Neutrophil (primary cell): Measurements from ENCODE around the gene ANKH.

Experiments used
- H3K27ac ChIP-seq: fragments of 200-600 bp; sonication (generic); 2 replicates; pipeline ENCODE4 v1.5.1; 2016; ENCODE audit warnings: mild to moderate bottlenecking, moderate library complexity
- H3K27me3 ChIP-seq: fragments of 200-600 bp; sonication (generic); 2 replicates; pipeline ENCODE4 v1.6.0; 2016; ENCODE audit warnings: mild to moderate bottlenecking
- H3K36me3 ChIP-seq: fragments of 200-600 bp; sonication (generic); 2 replicates; pipeline ENCODE4 v1.5.1; 2017
- H3K4me1 ChIP-seq, 2 experiments: fragments of 200-600 bp in 1 of 2; sonication (generic) in 1 of 2; 1 replicate in 1 of 2; 2 replicates in 1 of 2; pipeline versions ENCODE4 v1.5.1 to v1.6.1; 2013 to 2016; ENCODE audit warnings: low read depth in 1 of 2, low read length in 1 of 2, mild to moderate bottlenecking in 1 of 2, moderate library complexity in 1 of 2; ENCODE audit not compliant: control insufficient read depth in 1 of 2, insufficient read depth in 1 of 2
- H3K4me3 ChIP-seq, 2 experiments: fragments of 200-600 bp in 1 of 2; sonication (generic) in 1 of 2; 1 replicate in 1 of 2; 2 replicates in 1 of 2; pipeline ENCODE4 v1.5.1; 2013 to 2016; ENCODE audit warnings: low read depth in 1 of 2, low read length in 1 of 2, mild to moderate bottlenecking in 1 of 2, moderate library complexity in 1 of 2
- H3K9me3 ChIP-seq: fragments of 200-600 bp; sonication (generic); 2 replicates; pipeline ENCODE4 v1.5.1; 2016
- CTCF ChIP-seq: fragments of 200-600 bp; sonication (generic); IDR thresholded peaks from 2 replicates; pipeline ENCODE4 v1.5.1; 2016; ENCODE audit warnings: antibody characterized with exemption

Gene ANKH

GRCh38 chr5:14724633-14725032, 146.9 kb downstream of the ANKH start:
- Histone ChIP-seq H3K4me1 (no peaks in the 10 kb centered on the region), H3K4me3 (no peak overlapping the region), H3K9me3 (no peaks in the 10 kb centered on the region), H3K27ac (no peak overlapping the region), H3K36me3 (no peaks in the 10 kb centered on the region), H3K27me3 (no peaks in the 10 kb centered on the region)
- TF ChIP-seq CTCF = no peak

- no peaks in the 10 kb centered on the region for H3K36me3 ChIP-seq
- no peak overlapping the region for H3K27ac ChIP-seq
- H3K4me3 ChIP-seq = no peak overlapping the region
- H3K27me3 ChIP-seq = no peaks in the 10 kb centered on the region
- TF ChIP-seq CTCF = no peak
- H3K4me1 ChIP-seq = no peaks in the 10 kb centered on the region
- H3K9me3 ChIP-seq = no peaks in the 10 kb centered on the region
Measured at GRCh38 chr5:14723701-14724132, 147.9 kb downstream of the ANKH start.

- H3K27me3 ChIP-seq = no peaks in the 10 kb centered on the region
- H3K9me3 ChIP-seq = no peaks in the 10 kb centered on the region
- H3K4me3 ChIP-seq = no peak overlapping the region
- H3K36me3 ChIP-seq = no peaks in the 10 kb centered on the region
- no peak overlapping the region for H3K27ac ChIP-seq
- no peak for TF ChIP-seq CTCF
- H3K4me1 ChIP-seq = no peaks in the 10 kb centered on the region
Measured at GRCh38 chr5:14722923-14723322, 148.7 kb downstream of the ANKH start.

- no peak for TF ChIP-seq CTCF
- no peak overlapping the region for H3K4me3 ChIP-seq
- H3K27me3 ChIP-seq = no peaks in the 10 kb centered on the region
- H3K36me3 ChIP-seq = no peaks in the 10 kb centered on the region
- no peaks in the 10 kb centered on the region for H3K9me3 ChIP-seq
- H3K4me1 ChIP-seq = no peaks in the 10 kb centered on the region
- no peak overlapping the region for H3K27ac ChIP-seq
Measured at GRCh38 chr5:14721990-14722656, 149.5 kb downstream of the ANKH start.

GRCh38 chr5:14720236-14720923, 151.2 kb downstream of the ANKH start:
- Histone ChIP-seq H3K9me3 (no peaks in the 10 kb centered on the region), H3K27me3 (no peaks in the 10 kb centered on the region), H3K4me1 (no peaks in the 10 kb centered on the region), H3K36me3 (peaks cover 3% of the 10 kb centered on the region), H3K27ac (no peak overlapping the region), H3K4me3 (no peak overlapping the region)
- TF ChIP-seq CTCF = no peak
